OCI-LY1 (cell line): ENCODE measurements around the gene SLC4A2.

Experiments
- EZH2 ChIP-seq: fragments of 200-600 bp; sonication (generic), shearing (Covaris generic); IDR thresholded peaks from 2 replicates; pipeline ENCODE4 v1.8.0; 2017; ENCODE audit warnings: borderline replicate concordance, mixed run types, mild to moderate bottlenecking, antibody characterized with exemption, low read length, moderate library complexity, mixed read lengths
- TF ChIP-seq, protein P1 (sequence below): fragments of 200-600 bp; sonication (generic), shearing (Covaris generic); IDR thresholded peaks from 2 replicates; pipeline ENCODE4 v1.5.1; 2017; ENCODE audit warnings: mild to moderate bottlenecking, antibody characterized with exemption, low read length, moderate library complexity, mixed read lengths

GRCh38 chr7:151123158-151123821 is 63.9 kb downstream of the SLC4A2 start:
- TF ChIP-seq, protein P1, sequence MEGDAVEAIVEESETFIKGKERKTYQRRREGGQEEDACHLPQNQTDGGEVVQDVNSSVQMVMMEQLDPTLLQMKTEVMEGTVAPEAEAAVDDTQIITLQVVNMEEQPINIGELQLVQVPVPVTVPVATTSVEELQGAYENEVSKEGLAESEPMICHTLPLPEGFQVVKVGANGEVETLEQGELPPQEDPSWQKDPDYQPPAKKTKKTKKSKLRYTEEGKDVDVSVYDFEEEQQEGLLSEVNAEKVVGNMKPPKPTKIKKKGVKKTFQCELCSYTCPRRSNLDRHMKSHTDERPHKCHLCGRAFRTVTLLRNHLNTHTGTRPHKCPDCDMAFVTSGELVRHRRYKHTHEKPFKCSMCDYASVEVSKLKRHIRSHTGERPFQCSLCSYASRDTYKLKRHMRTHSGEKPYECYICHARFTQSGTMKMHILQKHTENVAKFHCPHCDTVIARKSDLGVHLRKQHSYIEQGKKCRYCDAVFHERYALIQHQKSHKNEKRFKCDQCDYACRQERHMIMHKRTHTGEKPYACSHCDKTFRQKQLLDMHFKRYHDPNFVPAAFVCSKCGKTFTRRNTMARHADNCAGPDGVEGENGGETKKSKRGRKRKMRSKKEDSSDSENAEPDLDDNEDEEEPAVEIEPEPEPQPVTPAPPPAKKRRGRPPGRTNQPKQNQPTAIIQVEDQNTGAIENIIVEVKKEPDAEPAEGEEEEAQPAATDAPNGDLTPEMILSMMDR = no peak
- TF ChIP-seq EZH2 = no peak
